H1 (cell line): ENCODE measurements around the gene KLF12. TPM values are rescaled to one million over a fixed set of nuclear protein-coding genes. Genes with fewer than 3 reads are reported as not detected.

ENCODE experiments used
- CTCF ChIA-PET: fragments of 300-600 bp; sonication (Branson Sonifier 250); formaldehyde crosslinking; loops from one replicate; lab custom pipeline; 2021; ENCODE audit not compliant: partially characterized antibody; lab: Charles Lee
- POLR2A ChIA-PET: fragments of 300-600 bp; sonication (Branson Sonifier 250); formaldehyde crosslinking; loops from one replicate; lab custom pipeline; 2021; ENCODE audit warnings: inconsistent platforms; ENCODE audit not compliant: partially characterized antibody; lab: Charles Lee
- DNase-seq, 2 experiments: peaks; one replicate each; pipeline versions ENCODE4 v3.0.0 to v3.0.0-alpha.2; 2010 to 2022; ENCODE audit warnings: low spot score in 2 of 2, low read depth in 1 of 2, mixed read lengths in 1 of 2
- FAIRE-seq: peaks from 2 replicates; lab custom pipeline; 2011; peaks lifted over from hg19 to GRCh38; lab: Jason Lieb, UNC
- H2AFZ ChIP-seq: 2 replicates; pipeline ENCODE4 v1.8.1; 2012; ENCODE audit warnings: low read length, inconsistent platforms
- H2AK5ac ChIP-seq: 2 replicates; pipeline ENCODE4 v1.6.1; 2013; ENCODE audit warnings: low read depth, low read length
- H2BK120ac ChIP-seq: replicated peaks from 2 replicates; pipeline ENCODE3; 2013; ENCODE audit warnings: low read depth, low read length, inconsistent platforms
- H2BK12ac ChIP-seq: 2 replicates; pipeline ENCODE4 v1.6.1; 2013; ENCODE audit warnings: low read depth, low read length
- H2BK15ac ChIP-seq: 2 replicates; pipeline ENCODE4 v1.6.1; 2013; ENCODE audit warnings: low read length
- H2BK20ac ChIP-seq: 2 replicates; pipeline ENCODE4 v1.6.1; 2013; ENCODE audit warnings: low read length
- H2BK5ac ChIP-seq: 2 replicates; pipeline ENCODE4 v1.6.1; 2013; ENCODE audit warnings: low read depth, low read length
- H3K14ac ChIP-seq: 2 replicates; pipeline ENCODE4 v1.6.1; 2013; ENCODE audit warnings: inconsistent platforms; ENCODE audit not compliant: insufficient read length
- H3K18ac ChIP-seq: 2 replicates; pipeline ENCODE4 v1.6.1; 2013; ENCODE audit warnings: low read length; ENCODE audit errors: extremely low read depth
- H3K23ac ChIP-seq: 2 replicates; pipeline ENCODE4 v1.6.1; 2013; ENCODE audit warnings: inconsistent platforms; ENCODE audit not compliant: insufficient read length
- H3K23me2 ChIP-seq: 2 replicates; pipeline ENCODE4 v1.6.1; 2013; ENCODE audit warnings: low read depth, low read length
- H3K27ac ChIP-seq: 2 replicates; pipeline ENCODE4 v1.6.1; 2011; ENCODE audit warnings: low read depth, low read length, inconsistent platforms
- H3K27me3 ChIP-seq, 4 experiments: replicated peaks in 1 of 4; 1 replicate in 1 of 4; 2 replicates in 3 of 4; pipeline versions ENCODE4 v1.6.1 to v1.8.1; 2011 to 2013; ENCODE audit warnings: low read length in 3 of 4, mild to moderate bottlenecking in 3 of 4, inconsistent platforms in 2 of 4, mixed read lengths in 2 of 4, moderate library complexity in 1 of 4; ENCODE audit not compliant: control insufficient read depth in 3 of 4, insufficient read depth in 3 of 4; ENCODE audit errors: extremely low read depth in 1 of 4
- H3K36me3 ChIP-seq, 4 experiments: 2 replicates each; pipeline versions ENCODE4 v1.6.1 to v1.8.1; 2011 to 2013; ENCODE audit warnings: mild to moderate bottlenecking in 4 of 4, low read length in 3 of 4, moderate library complexity in 2 of 4, control low read depth in 1 of 4, inconsistent platforms in 1 of 4; ENCODE audit not compliant: insufficient read depth in 4 of 4, control insufficient read depth in 2 of 4
- H3K4ac ChIP-seq: replicated peaks from 2 replicates; pipeline ENCODE3; 2013; ENCODE audit warnings: low read length, low read depth, mixed read lengths, inconsistent platforms; ENCODE audit not compliant: insufficient read length
- H3K4me1 ChIP-seq, 4 experiments: replicated peaks in 1 of 4; 1 replicate in 1 of 4; 2 replicates in 3 of 4; pipeline versions ENCODE4 v1.6.1 to v1.8.1; 2011 to 2013; ENCODE audit warnings: low read length in 3 of 4, inconsistent platforms in 2 of 4, mixed read lengths in 1 of 4; ENCODE audit not compliant: insufficient read depth in 4 of 4, control insufficient read depth in 3 of 4
- H3K4me2 ChIP-seq, 2 experiments: 2 replicates each; pipeline versions ENCODE4 v1.6.1 to v1.8.1; 2011 to 2013; ENCODE audit warnings: low read depth in 2 of 2, low read length in 2 of 2, control low read depth in 1 of 2, inconsistent platforms in 1 of 2, mild to moderate bottlenecking in 1 of 2; ENCODE audit not compliant: insufficient read depth in 1 of 2
- H3K4me3 ChIP-seq, 4 experiments: fragments of 200-600, 300-600 bp in 1 of 4; sonication (generic), shearing (Covaris generic), sonication (Bioruptor Twin) in 1 of 4; 2 replicates each; pipeline versions ENCODE4 v1.5.1 to v1.8.1; 2011 to 2016; ENCODE audit warnings: low read length in 4 of 4, low read depth in 3 of 4, control low read depth in 2 of 4, inconsistent platforms in 2 of 4, mild to moderate bottlenecking in 2 of 4, mixed read lengths in 1 of 4, moderate library complexity in 1 of 4; ENCODE audit not compliant: insufficient read depth in 2 of 4; ENCODE audit errors: extremely low read depth in 1 of 4
- H3K56ac ChIP-seq: replicated peaks from 2 replicates; pipeline ENCODE3; 2013; ENCODE audit warnings: low read depth, mild to moderate bottlenecking, mixed read lengths, low read length, inconsistent platforms; ENCODE audit not compliant: insufficient read length
- H3K79me1 ChIP-seq: 2 replicates; pipeline ENCODE4 v1.6.1; 2013; ENCODE audit warnings: low read depth, low read length, control low read depth
- H3K79me2 ChIP-seq, 2 experiments: 2 replicates each; pipeline versions ENCODE4 v1.6.1 to v1.8.1; 2012 to 2013; ENCODE audit warnings: low read length in 2 of 2, mild to moderate bottlenecking in 2 of 2, inconsistent platforms in 1 of 2; ENCODE audit not compliant: insufficient read depth in 2 of 2, control insufficient read depth in 1 of 2
- H3K9ac ChIP-seq, 4 experiments: replicated peaks in 1 of 4; 1 replicate in 1 of 4; 2 replicates in 3 of 4; pipeline versions ENCODE4 v1.6.1 to v1.8.1; 2011 to 2013; ENCODE audit warnings: low read depth in 3 of 4, low read length in 3 of 4, control low read depth in 2 of 4, mild to moderate bottlenecking in 2 of 4, moderate library complexity in 2 of 4, inconsistent platforms in 1 of 4; ENCODE audit errors: extremely low read depth in 1 of 4
- H3K9me3 ChIP-seq, 2 experiments: 2 replicates each; pipeline versions ENCODE4 v1.6.1 to v1.8.1; 2012 to 2013; ENCODE audit warnings: mild to moderate bottlenecking in 2 of 2, moderate library complexity in 2 of 2, control low read depth in 1 of 2, inconsistent platforms in 1 of 2, low read depth in 1 of 2, low read length in 1 of 2, mixed read lengths in 1 of 2; ENCODE audit not compliant: insufficient read depth in 2 of 2
- H4K20me1 ChIP-seq, 2 experiments: replicated peaks in 1 of 2; 2 replicates each; pipeline versions ENCODE3 to v1.8.1; 2011 to 2013; ENCODE audit warnings: inconsistent platforms in 2 of 2, low read length in 2 of 2, mild to moderate bottlenecking in 1 of 2; ENCODE audit not compliant: insufficient read depth in 2 of 2, control insufficient read depth in 1 of 2
- H4K5ac ChIP-seq: 2 replicates; pipeline ENCODE4 v1.6.1; 2013; ENCODE audit warnings: low read length, low read depth, mixed read lengths, inconsistent platforms; ENCODE audit not compliant: insufficient read length
- H4K8ac ChIP-seq: 2 replicates; pipeline ENCODE4 v1.8.0; 2013; ENCODE audit warnings: mild to moderate bottlenecking, moderate library complexity, low read length, inconsistent platforms; ENCODE audit not compliant: insufficient read depth; ENCODE audit errors: extremely low read depth
- H4K91ac ChIP-seq: replicated peaks from 2 replicates; pipeline ENCODE3; 2013; ENCODE audit warnings: low read length, mixed read lengths, inconsistent platforms; ENCODE audit not compliant: insufficient read length
- CTBP2 ChIP-seq: IDR thresholded peaks from 2 replicates; pipeline ENCODE4 v1.7.0; 2011; ENCODE audit warnings: borderline replicate concordance, mild to moderate bottlenecking, moderate library complexity, mixed read lengths, low read length; ENCODE audit not compliant: insufficient read depth, insufficient read length
- KDM4A ChIP-seq: IDR thresholded peaks from one replicate; pipeline ENCODE4 v1.7.1; 2012; ENCODE audit warnings: low read depth, mild to moderate bottlenecking, moderate library complexity, low read length, inconsistent platforms; ENCODE audit not compliant: severe bottlenecking
- TEAD4 ChIP-seq: IDR thresholded peaks from 2 replicates; pipeline ENCODE4 v1.6.1; 2012; ENCODE audit warnings: low read depth, low read length, inconsistent platforms, mixed read lengths
- WGBS, 2 experiments: shearing (Covaris generic) in 1 of 2; methylation state at CpG; one replicate each; pipeline versions ENCODE4 v1.1.6 to v1.1.7; 2013 to 2015; ENCODE audit warnings: low lambda C conversion rate in 2 of 2, mixed read lengths in 2 of 2, inconsistent platforms in 1 of 2, low coverage in 1 of 2, missing lambda C conversion rate in 1 of 2; ENCODE audit not compliant: insufficient replicate concordance in 2 of 2, insufficient coverage in 1 of 2, insufficient read length in 1 of 2; ENCODE audit errors: extremely low coverage in 1 of 2, missing lambda C conversion rate in 1 of 2; 5-methylcytosine and 5-hydroxymethylcytosine counted together
- polyA plus RNA-seq, 7 experiments: library from polyadenylated mRNA; depleted of rRNA in 3 of 7; stranded (reverse) in 5 of 7; unstranded in 2 of 7; fragments of >200 nt in 5 of 7; fragments of 200-250 nt in 2 of 7; gene quantifications; 1 replicate in 5 of 7; 2 replicates in 1 of 7; 4 replicates in 1 of 7; pipeline versions ENCODE4 v1.2.1 to v1.2.3, GENCODE V29; 2011 to 2013; ENCODE audit warnings: missing spikeins in 2 of 7, mixed read lengths in 2 of 7
- total RNA-seq: library from RNA; stranded (reverse); fragmentation: NEBNext Ultra II Directional; extraction: Animal tissue kit (Norgen Biotek cat#: 25700); gene quantifications from 2 replicates; pipeline ENCODE4 v1.2.1, GENCODE V29; 2021

KLF12 gene
- total and polyA plus RNA-seq, 2 of the 8 experiments (the other 6 are each of a cell fraction or from before 2014, with no cell fraction given) = 6.6 to 12.1 TPM

- DNase-seq = no peak
- no peak overlapping the region for H2BK120ac ChIP-seq
- no peak overlapping the region for H3K4ac ChIP-seq
- H2BK5ac ChIP-seq = no peak overlapping the region
- no peak overlapping the region for H2BK20ac ChIP-seq
- POLR2A ChIA-PET = no interaction called here
- no peak overlapping the region for H3K18ac ChIP-seq
- H3K4me3 ChIP-seq = no peak overlapping the region
- H3K79me2 ChIP-seq = no peaks in the 10 kb centered on the region
- no peak overlapping the region for H3K4me2 ChIP-seq
- no peak overlapping the region for H3K9ac ChIP-seq
- no peaks in the 10 kb centered on the region for H4K20me1 ChIP-seq
- H2AK5ac ChIP-seq = no peak overlapping the region
- no peaks in the 10 kb centered on the region for H3K9me3 ChIP-seq
- peak overlapping the region; percentile 62; the same call in 1 of the 2 replicates for H2AFZ ChIP-seq
- H3K23me2 ChIP-seq = no peaks in the 10 kb centered on the region
- H3K27me3 ChIP-seq = no peaks in the 10 kb centered on the region
- no peak overlapping the region for H4K91ac ChIP-seq
- no peak overlapping the region for H4K5ac ChIP-seq
- H3K36me3 ChIP-seq = no peaks in the 10 kb centered on the region
- no peak overlapping the region for H2BK15ac ChIP-seq
- H3K79me1 ChIP-seq = no peaks in the 10 kb centered on the region
- WGBS, 2 experiments = 95% methylated on average over 8 of the region's 8 CpGs; no CpG with 5 or more reads in 1 of the 2 experiments
- TF ChIP-seq KDM4A = no peak
- TF ChIP-seq CTBP2 = no peak
- no peak for TF ChIP-seq TEAD4
- TF ChIP-seq, all 59 proteins: peak for 0
- H3K56ac ChIP-seq = no peak overlapping the region
- FAIRE-seq = no peak
- H3K27ac ChIP-seq = no peak overlapping the region
- H3K23ac ChIP-seq = no peak overlapping the region
- H2BK12ac ChIP-seq = no peak overlapping the region
- no peak overlapping the region for H3K14ac ChIP-seq
- no peak overlapping the region for H4K8ac ChIP-seq
- CTCF ChIA-PET = interaction anchor here (1.1 to 1.9 kb wide), 3 partner anchors 9 to 129 kb away, joined by 3 to 5 read pairs (median 3); no protein-coding TSS in a partner anchor
- no peaks in the 10 kb centered on the region; a peak in 1 of 7 replicates for H3K4me1 ChIP-seq
Observed at GRCh38 chr13:74158028-74158427, 23.8 kb upstream of the KLF12 start.
